NCI-H1105 (cell line): ENCODE results near the gene HABP2.

Experiments
- DNase-seq: peaks from one replicate; lab custom pipeline; 2025; lab: John Stamatoyannopoulos, UW

Gene HABP2

GRCh38 chr10:113557903-113558321, 5.1 kb downstream of the HABP2 start:
- DNase-seq = no peak

- no peak for DNase-seq
Observed at GRCh38 chr10:113560071-113560470, 7.2 kb downstream of the HABP2 start.

GRCh38 chr10:113561214-113561613, 8.4 kb downstream of the HABP2 start:
- no peak for DNase-seq

- no peak for DNase-seq
Observed at GRCh38 chr10:113562069-113562468, 9.2 kb downstream of the HABP2 start.

- no peak for DNase-seq
Observed at GRCh38 chr10:113562704-113563103, 9.9 kb downstream of the HABP2 start.

GRCh38 chr10:113563306-113564088, 10.6 kb downstream of the HABP2 start:
- peak; percentile 35 for DNase-seq

GRCh38 chr10:113565364-113565763, 12.5 kb downstream of the HABP2 start:
- no peak for DNase-seq

GRCh38 chr10:113566888-113567287, 14.0 kb downstream of the HABP2 start:
- DNase-seq = peak; percentile 57

GRCh38 chr10:113569576-113569975, 16.7 kb downstream of the HABP2 start:
- DNase-seq = no peak

- DNase-seq = no peak
Observed at GRCh38 chr10:113572520-113573290, 19.9 kb downstream of the HABP2 start.

- no peak for DNase-seq
Observed at GRCh38 chr10:113573368-113573767, 20.5 kb downstream of the HABP2 start.

GRCh38 chr10:113576852-113577251, 24.0 kb downstream of the HABP2 start:
- DNase-seq = no peak

- DNase-seq = no peak
Observed at GRCh38 chr10:113578773-113579172, 25.9 kb downstream of the HABP2 start.

GRCh38 chr10:113581092-113581491, 28.2 kb downstream of the HABP2 start:
- no peak for DNase-seq

GRCh38 chr10:113583571-113583970, 30.7 kb downstream of the HABP2 start:
- DNase-seq = no peak

- no peak for DNase-seq
Observed at GRCh38 chr10:113585949-113586348, 33.1 kb downstream of the HABP2 start.

GRCh38 chr10:113589201-113589770, 36.4 kb downstream of the HABP2 start:
- DNase-seq = no peak

- DNase-seq = no peak
Observed at GRCh38 chr10:113590581-113590980, 37.7 kb downstream of the HABP2 start.

- DNase-seq = no peak
Observed at GRCh38 chr10:113592380-113592779, 39.5 kb downstream of the HABP2 start.

- no peak for DNase-seq
Observed at GRCh38 chr10:113594652-113595051, 41.8 kb downstream of the HABP2 start.

GRCh38 chr10:113600569-113600968, 47.7 kb downstream of the HABP2 start:
- no peak for DNase-seq

- DNase-seq = no peak
Observed at GRCh38 chr10:113603057-113603777, 50.4 kb downstream of the HABP2 start.
